PFSK-1 (cell line): ENCODE data around the gene PNKD.

Experiments
- FOXP2 ChIP-seq: optimal IDR thresholded peaks from 2 replicates; pipeline ENCODE3; 2011; ENCODE audit warnings: borderline replicate concordance, control low read depth, inconsistent platforms; ENCODE audit not compliant: insufficient read depth; ENCODE audit errors: extremely low read length, extremely low read depth
- POLR2AphosphoS5 ChIP-seq: IDR thresholded peaks from 2 replicates; pipeline ENCODE4 v1.6.1; 2012; ENCODE audit warnings: low read depth, mild to moderate bottlenecking, control low read depth, low read length, moderate library complexity
- REST ChIP-seq, 2 experiments: IDR thresholded peaks; 2 replicates each; pipeline versions ENCODE4 v1.6.1 to v1.8.0; 2011 to 2012; ENCODE audit warnings: low read depth in 2 of 2, low read length in 2 of 2, control low read depth in 1 of 2, inconsistent platforms in 1 of 2, mild to moderate bottlenecking in 1 of 2, moderate library complexity in 1 of 2; ENCODE audit not compliant: insufficient read depth in 1 of 2
- SIN3A ChIP-seq: IDR thresholded peaks from 2 replicates; pipeline ENCODE4 v1.6.1; 2012; ENCODE audit warnings: mild to moderate bottlenecking, low read length, moderate library complexity, borderline replicate concordance; ENCODE audit not compliant: insufficient read depth
- TAF1 ChIP-seq: IDR thresholded peaks from 2 replicates; pipeline ENCODE4 v1.6.1; 2012; ENCODE audit warnings: low read length, control low read depth, borderline replicate concordance; ENCODE audit not compliant: insufficient read depth

PNKD gene

GRCh38 chr2:218367415-218368149 is 97.3 kb downstream of the PNKD start:
- TF ChIP-seq REST (IDR thresholded peaks at IDR 0.05; ENCODE audit: insufficient read depth in 1 of 2, low read depth in 2 of 2, low read length in 2 of 2) = no peak
- TF ChIP-seq SIN3A = no peak
- no peak for TF ChIP-seq POLR2AphosphoS5
- TF ChIP-seq TAF1 = no peak

DNA sequence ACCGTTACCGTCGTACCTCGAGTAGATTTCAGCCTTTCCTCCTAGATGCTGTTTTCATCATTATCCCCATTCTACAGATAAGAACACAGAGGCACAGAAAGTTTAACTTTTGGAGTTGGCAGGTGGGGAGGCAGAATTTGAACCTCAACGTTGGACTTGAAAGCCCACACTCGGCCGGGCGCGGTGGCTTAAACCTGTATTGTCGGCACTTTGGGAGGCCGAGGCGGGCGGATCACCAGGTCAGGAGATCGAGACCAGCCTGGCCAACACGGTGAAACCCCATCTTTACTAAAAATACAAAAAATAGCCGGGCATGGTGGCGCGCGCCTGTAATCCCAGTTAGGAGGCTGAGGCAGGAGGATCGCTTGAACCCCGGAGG is 97.8 kb downstream of the PNKD start:
- TF ChIP-seq TAF1 (no peak), FOXP2 (no peak), SIN3A (no peak), REST (IDR thresholded peaks at IDR 0.05; ENCODE audit: insufficient read depth in 1 of 2, low read depth in 2 of 2, low read length in 2 of 2) (no peak), POLR2AphosphoS5 (no peak)

GRCh38 chr2:218368621-218369153 is 98.4 kb downstream of the PNKD start:
- TF ChIP-seq POLR2AphosphoS5 (no peak), FOXP2 (no peak), SIN3A (no peak), REST (IDR thresholded peaks at IDR 0.05; ENCODE audit: insufficient read depth in 1 of 2, low read depth in 2 of 2, low read length in 2 of 2) (no peak), TAF1 (no peak)

DNA sequence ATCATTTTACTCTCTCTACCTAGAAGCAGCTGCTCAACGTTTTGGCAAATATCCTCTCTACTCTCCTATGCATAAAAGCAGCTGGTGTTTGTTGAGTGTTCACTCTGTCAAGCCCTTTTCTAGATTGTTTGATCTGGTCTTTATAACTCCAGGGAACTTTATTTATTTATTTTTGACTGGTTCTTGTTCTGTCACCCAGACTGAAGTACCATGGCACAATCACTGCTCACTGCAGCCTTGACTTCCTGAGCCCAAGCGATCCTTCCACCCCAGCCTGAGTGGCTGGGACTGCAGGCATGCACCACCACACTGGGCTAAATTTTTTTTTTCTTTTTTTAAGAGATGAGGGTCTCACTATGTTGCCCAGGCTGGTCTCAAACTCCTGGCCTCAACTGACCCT is 99.0 kb downstream of the PNKD start:
- TF ChIP-seq TAF1 (no peak), POLR2AphosphoS5 (no peak), SIN3A (no peak), REST (IDR thresholded peaks at IDR 0.05; ENCODE audit: insufficient read depth in 1 of 2, low read depth in 2 of 2, low read length in 2 of 2) (no peak), FOXP2 (no peak)
